Effector memory CD4-positive, alpha-beta T cell (primary cell): ENCODE measurements around the gene GGT6.
"Not testable (repeated sequence)": the region's sequence is repeated elsewhere in the genome, so short reads cannot be mapped to it uniquely, and the experiment has no call there.

Experiments used
- DNase-seq, 3 donors: peaks; one replicate each; pipeline ENCODE4 v3.0.0-alpha.2; 2020
- H3K27ac ChIP-seq: 2 replicates; pipeline ENCODE4 v1.7.0; 2013; ENCODE audit warnings: mild to moderate bottlenecking, low read length, moderate library complexity; ENCODE audit not compliant: insufficient read depth, poor library complexity, severe bottlenecking
- H3K27me3 ChIP-seq: replicated peaks from 2 replicates; pipeline ENCODE4 v1.7.0; 2013; ENCODE audit warnings: mild to moderate bottlenecking, low read length; ENCODE audit not compliant: insufficient read depth, control insufficient read depth, poor library complexity, severe bottlenecking
- H3K36me3 ChIP-seq: 2 replicates; pipeline ENCODE4 v1.7.0; 2013; ENCODE audit warnings: mild to moderate bottlenecking, low read length, moderate library complexity; ENCODE audit not compliant: control insufficient read depth, insufficient read depth
- H3K4me1 ChIP-seq: 2 replicates; pipeline ENCODE4 v1.7.0; 2013; ENCODE audit warnings: low read length, mild to moderate bottlenecking; ENCODE audit not compliant: control insufficient read depth, insufficient read depth, poor library complexity, severe bottlenecking
- H3K4me3 ChIP-seq: 2 replicates; pipeline ENCODE4 v1.7.0; 2013; ENCODE audit warnings: low read length, low read depth, mild to moderate bottlenecking; ENCODE audit not compliant: insufficient read depth, poor library complexity, severe bottlenecking
- H3K9me3 ChIP-seq: 2 replicates; pipeline ENCODE4 v1.7.0; 2013; ENCODE audit warnings: mild to moderate bottlenecking, low read length, moderate library complexity; ENCODE audit not compliant: control insufficient read depth

GGT6 gene

GRCh38 chr17:4600563-4600962 is 40.2 kb upstream of the GGT6 start:
- Histone ChIP-seq H3K4me3 (no peak overlapping the region), H3K4me1 (no peaks in the 10 kb centered on the region), H3K27me3 (peaks cover 3% of the 10 kb centered on the region)

GRCh38 chr17:4599505-4600281 is 39.3 kb upstream of the GGT6 start:
- Histone ChIP-seq H3K27ac (no peak overlapping the region), H3K9me3 (no peaks in the 10 kb centered on the region), H3K27me3 (peaks cover 3% of the 10 kb centered on the region), H3K4me1 (no peaks in the 10 kb centered on the region), H3K4me3 (no peak overlapping the region), H3K36me3 (no peaks in the 10 kb centered on the region)
- DNase-seq: no peak

More at GRCh38 chr17:4600563-4600962, 40.2 kb upstream of the GGT6 start:
- H3K27ac ChIP-seq: no peak overlapping the region
- H3K9me3 ChIP-seq: no peaks in the 10 kb centered on the region
- DNase-seq: no peak
- H3K36me3 ChIP-seq: no peaks in the 10 kb centered on the region

GRCh38 chr17:4598776-4599504 is 38.6 kb upstream of the GGT6 start:
- H3K27ac ChIP-seq: no peak overlapping the region
- H3K36me3 ChIP-seq: no peaks in the 10 kb centered on the region
- no peaks in the 10 kb centered on the region for H3K9me3 ChIP-seq
- H3K4me3 ChIP-seq: no peak overlapping the region
- H3K4me1 ChIP-seq: no peaks in the 10 kb centered on the region
- peaks cover 3% of the 10 kb centered on the region for H3K27me3 ChIP-seq
- no peak for DNase-seq

GRCh38 chr17:4597975-4598374 is 37.6 kb upstream of the GGT6 start:
- peaks cover 3% of the 10 kb centered on the region for H3K27me3 ChIP-seq
- no peaks in the 10 kb centered on the region for H3K36me3 ChIP-seq
- no peak for DNase-seq
- H3K9me3 ChIP-seq: no peaks in the 10 kb centered on the region
- no peak overlapping the region for H3K4me3 ChIP-seq
- no peaks in the 10 kb centered on the region for H3K4me1 ChIP-seq
- H3K27ac ChIP-seq: no peak overlapping the region

GRCh38 chr17:4596636-4597380 is 36.4 kb upstream of the GGT6 start:
- Histone ChIP-seq H3K36me3 (no peaks in the 10 kb centered on the region), H3K27me3 (peaks cover 3% of the 10 kb centered on the region), H3K4me3 (no peak overlapping the region), H3K27ac (no peak overlapping the region), H3K4me1 (no peaks in the 10 kb centered on the region), H3K9me3 (no peaks in the 10 kb centered on the region)
- no peak for DNase-seq

- not testable (repeated sequence) for H3K4me3 ChIP-seq, DNase-seq, H3K27me3 ChIP-seq, H3K9me3 ChIP-seq, H3K4me1 ChIP-seq, H3K36me3 ChIP-seq, H3K27ac ChIP-seq
Measured at GRCh38 chr17:4595685-4596342, 35.4 kb upstream of the GGT6 start.

GRCh38 chr17:4594931-4595684 is 34.7 kb upstream of the GGT6 start:
- Histone ChIP-seq H3K36me3 (no peaks in the 10 kb centered on the region), H3K4me1 (no peaks in the 10 kb centered on the region), H3K27ac (no peak overlapping the region), H3K4me3 (no peak overlapping the region), H3K27me3 (peaks cover 3% of the 10 kb centered on the region), H3K9me3 (no peaks in the 10 kb centered on the region)
- DNase-seq: no peak

- H3K27ac ChIP-seq: no peak overlapping the region
- no peak for DNase-seq
- no peaks in the 10 kb centered on the region for H3K36me3 ChIP-seq
- H3K4me1 ChIP-seq: no peaks in the 10 kb centered on the region
- H3K27me3 ChIP-seq: peaks cover 3% of the 10 kb centered on the region
- no peak overlapping the region for H3K4me3 ChIP-seq
- H3K9me3 ChIP-seq: no peaks in the 10 kb centered on the region
Measured at GRCh38 chr17:4594406-4594805, 34.0 kb upstream of the GGT6 start.

GRCh38 chr17:4593021-4593421 is 32.6 kb upstream of the GGT6 start:
- Histone ChIP-seq H3K27me3 (no peaks in the 10 kb centered on the region), H3K27ac (no peak overlapping the region), H3K4me3 (no peak overlapping the region), H3K9me3 (no peaks in the 10 kb centered on the region), H3K36me3 (no peaks in the 10 kb centered on the region), H3K4me1 (no peaks in the 10 kb centered on the region)
- no peak for DNase-seq
